Right lobe of liver (tissue), 4 donors: Measurements from ENCODE around the gene SMARCC2.

ENCODE experiments used
- POLR2A ChIP-seq: fragments of 450-650 bp; IDR thresholded peaks from one replicate; pipeline ENCODE4 v1.6.1; 2017; ENCODE audit warnings: antibody characterized with exemption, mild to moderate bottlenecking
- TF ChIP-seq, protein P1 (sequence below), 4 donors: fragments of 200-600 bp in 3 of 4; fragments of 450-650 bp in 1 of 4; IDR thresholded peaks; one replicate each; pipeline versions ENCODE4 v1.5.1 to v1.8.0; 2016 to 2022; ENCODE audit warnings: antibody characterized with exemption in 4 of 4, mild to moderate bottlenecking in 2 of 4
- donor health status: DM: no; HTN: no; CAD: no.
- donor health status: DM: no; HTN: no; CAD: no.
- donor health status: DM: no; HTN: yes; CAD: no.

DNA sequence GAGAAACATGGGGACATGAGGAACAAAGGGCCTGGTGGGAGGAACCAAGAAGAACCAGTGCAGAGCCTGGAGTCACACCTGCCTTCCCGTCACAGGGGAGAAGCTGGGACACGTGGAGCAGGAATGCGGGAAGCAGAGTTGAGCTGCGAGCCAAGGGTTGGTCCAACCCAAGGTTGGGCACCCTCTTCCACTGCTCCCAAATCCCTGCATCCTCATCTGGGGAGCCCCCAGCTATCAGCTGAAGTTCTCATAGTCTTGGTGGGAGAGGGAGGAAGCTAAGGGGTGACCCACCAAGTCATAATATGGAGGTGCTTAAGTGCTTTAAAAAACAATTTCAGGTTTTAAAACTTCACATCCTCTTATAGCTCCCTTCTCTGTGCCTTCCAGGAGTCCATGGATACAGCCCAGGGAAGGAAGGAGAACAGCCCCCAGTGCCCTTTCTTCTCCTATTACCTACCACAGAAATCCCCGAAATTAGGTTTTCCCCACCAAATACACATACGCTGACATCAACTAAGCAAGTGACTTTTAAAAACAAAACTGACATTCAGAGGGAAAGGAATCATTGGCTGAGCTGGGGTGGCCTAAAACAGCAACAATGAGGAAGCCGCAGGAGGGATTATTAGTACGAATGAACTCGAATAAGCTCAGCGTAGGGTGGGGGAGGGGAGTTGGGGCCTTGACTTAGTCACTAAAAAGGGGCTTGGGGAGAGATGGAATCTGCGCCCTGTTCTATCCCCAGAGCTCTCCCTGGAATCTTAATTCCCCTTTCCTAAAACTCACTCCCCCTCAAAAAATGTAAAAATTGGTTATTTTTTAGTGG is 26.6 kb downstream of the SMARCC2 start:
- TF ChIP-seq POLR2A, result no peak
- TF ChIP-seq, protein P1, sequence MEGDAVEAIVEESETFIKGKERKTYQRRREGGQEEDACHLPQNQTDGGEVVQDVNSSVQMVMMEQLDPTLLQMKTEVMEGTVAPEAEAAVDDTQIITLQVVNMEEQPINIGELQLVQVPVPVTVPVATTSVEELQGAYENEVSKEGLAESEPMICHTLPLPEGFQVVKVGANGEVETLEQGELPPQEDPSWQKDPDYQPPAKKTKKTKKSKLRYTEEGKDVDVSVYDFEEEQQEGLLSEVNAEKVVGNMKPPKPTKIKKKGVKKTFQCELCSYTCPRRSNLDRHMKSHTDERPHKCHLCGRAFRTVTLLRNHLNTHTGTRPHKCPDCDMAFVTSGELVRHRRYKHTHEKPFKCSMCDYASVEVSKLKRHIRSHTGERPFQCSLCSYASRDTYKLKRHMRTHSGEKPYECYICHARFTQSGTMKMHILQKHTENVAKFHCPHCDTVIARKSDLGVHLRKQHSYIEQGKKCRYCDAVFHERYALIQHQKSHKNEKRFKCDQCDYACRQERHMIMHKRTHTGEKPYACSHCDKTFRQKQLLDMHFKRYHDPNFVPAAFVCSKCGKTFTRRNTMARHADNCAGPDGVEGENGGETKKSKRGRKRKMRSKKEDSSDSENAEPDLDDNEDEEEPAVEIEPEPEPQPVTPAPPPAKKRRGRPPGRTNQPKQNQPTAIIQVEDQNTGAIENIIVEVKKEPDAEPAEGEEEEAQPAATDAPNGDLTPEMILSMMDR (IDR thresholded peaks at IDR 0.05), result no peak
